HepG2 (cell line): ENCODE measurements around the gene ARFGAP2. TPM values are rescaled to one million over a fixed set of nuclear protein-coding genes. Genes with fewer than 3 reads are reported as not detected.

Experiments
- ARNT ChIP-seq: fragments of 450-650 bp; IDR thresholded peaks from 2 replicates; pipeline ENCODE4 v1.6.1; 2017
- CCAR2 ChIP-seq: fragments of 200-400 bp; formaldehyde crosslinking; optimal IDR thresholded peaks from 2 replicates; pipeline ENCODE3; 2018; ENCODE audit warnings: low read depth, mild to moderate bottlenecking, low read length, moderate library complexity
- FOXA3 ChIP-seq: IDR thresholded peaks from 2 replicates; pipeline ENCODE4 v1.6.1; 2016; ENCODE audit warnings: missing genetic modification reagents, missing compliant biosample characterization
- FOXC1 ChIP-seq: sonication (generic); formaldehyde crosslinking; IDR thresholded peaks from 2 replicates; pipeline ENCODE4 v1.8.0; 2022; ENCODE audit warnings: mild to moderate bottlenecking, missing genetic modification reagents, borderline replicate concordance
- HHEX ChIP-seq: IDR thresholded peaks from 2 replicates; pipeline ENCODE4 v1.6.1; 2016; ENCODE audit warnings: control low read depth
- HINFP ChIP-seq: sonication (generic); formaldehyde crosslinking; IDR thresholded peaks from 2 replicates; pipeline ENCODE4 v1.4.0; 2020; ENCODE audit warnings: low read depth, mild to moderate bottlenecking, missing genetic modification reagents
- NCOA1 ChIP-seq: sonication (generic); formaldehyde crosslinking; IDR thresholded peaks from 2 replicates; pipeline ENCODE4 v1.9.0; 2021; ENCODE audit warnings: missing genetic modification reagents
- PRMT3 ChIP-seq: sonication (generic); formaldehyde crosslinking; IDR thresholded peaks from 2 replicates; pipeline ENCODE4 v1.8.1; 2022; ENCODE audit warnings: low read depth, mild to moderate bottlenecking, moderate library complexity, missing genetic modification reagents, borderline replicate concordance
- SAFB2 ChIP-seq: sonication (generic); formaldehyde crosslinking; IDR thresholded peaks from 2 replicates; pipeline ENCODE4 v1.5.1; 2020; ENCODE audit warnings: missing genetic modification reagents, low read depth, mild to moderate bottlenecking, borderline replicate concordance
- SCMH1 ChIP-seq: sonication (generic); formaldehyde crosslinking; IDR thresholded peaks from 2 replicates; pipeline ENCODE4 v1.9.0; 2021; ENCODE audit warnings: missing genetic modification reagents, mild to moderate bottlenecking, borderline replicate concordance
- SMAD9 ChIP-seq: sonication (generic); formaldehyde crosslinking; IDR thresholded peaks from 2 replicates; pipeline ENCODE4 v1.5.1; 2020; ENCODE audit warnings: mild to moderate bottlenecking, missing genetic modification reagents
- ZBTB21 ChIP-seq: sonication (generic); formaldehyde crosslinking; IDR thresholded peaks from 2 replicates; pipeline ENCODE4 v1.4.0; 2020; ENCODE audit warnings: missing genetic modification reagents
- ZBTB40 ChIP-seq, 2 experiments: fragments of 450-650 bp in 1 of 2; sonication (generic) in 1 of 2; formaldehyde crosslinking in 1 of 2; IDR thresholded peaks; 2 replicates each; pipeline versions ENCODE4 v1.6.1 to v1.8.0; 2016 to 2022; ENCODE audit warnings: antibody characterized with exemption in 1 of 2, mild to moderate bottlenecking in 1 of 2, missing genetic modification reagents in 1 of 2
- ZNF30 ChIP-seq: sonication (generic); formaldehyde crosslinking; IDR thresholded peaks from 2 replicates; pipeline ENCODE4 v1.5.0; 2020; ENCODE audit warnings: mild to moderate bottlenecking, missing genetic modification reagents
- ZNF317 ChIP-seq: sonication (generic); formaldehyde crosslinking; IDR thresholded peaks from 2 replicates; pipeline ENCODE4 v1.5.0; 2020; ENCODE audit warnings: mild to moderate bottlenecking, missing genetic modification reagents
- ZNF737 ChIP-seq: sonication (generic); formaldehyde crosslinking; IDR thresholded peaks from 2 replicates; pipeline ENCODE4 v1.5.0; 2020; ENCODE audit warnings: missing genetic modification reagents, mild to moderate bottlenecking, borderline replicate concordance
- ZSCAN5A ChIP-seq: sonication (generic); formaldehyde crosslinking; IDR thresholded peaks from 2 replicates; pipeline ENCODE4 v1.8.0; 2022; ENCODE audit warnings: mild to moderate bottlenecking, missing genetic modification reagents, borderline replicate concordance
- polyA plus RNA-seq, 8 experiments: library from polyadenylated mRNA; depleted of rRNA in 3 of 8; stranded (reverse) in 7 of 8; unstranded in 1 of 8; fragments of >200 nt; fragmentation: Illumina TruSeq in 4 of 8; extraction: Trizol in 4 of 8; gene quantifications; 2 replicates each; pipeline versions ENCODE4 v1.2.1 to v1.2.3, GENCODE V29; 2011 to 2016; ENCODE audit warnings: low read depth in 4 of 8, missing spikeins in 1 of 8, mixed read lengths in 1 of 8; ENCODE audit not compliant: insufficient read depth in 1 of 8
- total RNA-seq, 5 experiments: library from RNA; depleted of rRNA; stranded (reverse); fragments of >200 nt; fragmentation: Illumina TruSeq; extraction: Trizol; gene quantifications; 2 replicates each; pipeline ENCODE4 v1.2.3, GENCODE V29; 2016; ENCODE audit warnings: low read depth in 1 of 5

ARFGAP2 gene
- total and polyA plus RNA-seq, 2 of the 13 experiments (the other 11 are each of a cell fraction or from before 2014, with no cell fraction given), result 32.3 to 75.3 TPM

- TF ChIP-seq ZBTB40 (IDR thresholded peaks at IDR 0.05), result no peak
- 0 out of 2 replicates have a peak, but pooled peaks have one; percentile 11 for TF ChIP-seq ZBTB40 (CRISPR knock-in tag; IDR thresholded peaks at IDR 0.05)
- no peak; the same call in 1 of the 2 replicates for TF ChIP-seq HINFP (CRISPR knock-in tag)
- no peak for TF ChIP-seq ZBTB21 (CRISPR knock-in tag)
- no peak for TF ChIP-seq SMAD9 (CRISPR knock-in tag)
- no peak for TF ChIP-seq HHEX (CRISPR knock-in tag)
- no peak for TF ChIP-seq ZSCAN5A (CRISPR knock-in tag)
- 0 out of 2 replicates have a peak, but pooled peaks have one; percentile 19 for TF ChIP-seq ZNF737
- TF ChIP-seq SCMH1 (CRISPR knock-in tag), result no peak
- TF ChIP-seq SAFB2, result peak; percentile 71; the same call in 1 of the 2 replicates
- no peak for TF ChIP-seq ZNF317 (CRISPR knock-in tag)
- TF ChIP-seq NCOA1 (CRISPR knock-in tag), result no peak
- peak; percentile 40; the same call in 1 of the 2 replicates for TF ChIP-seq FOXA3 (CRISPR knock-in tag)
- TF ChIP-seq PRMT3 (CRISPR knock-in tag), result no peak
- no peak for TF ChIP-seq CCAR2
- TF ChIP-seq FOXC1 (CRISPR knock-in tag), result peak; percentile 20; the same call in 1 of the 2 replicates
- no peak for TF ChIP-seq ZNF30
- no peak for TF ChIP-seq ARNT
These were observed at the start of gene ARFGAP2 (continued) for GRCh38 chr11:47176328-47177228.
